ENCODE data around the gene AGBL1.

- TF ChIP-seq, protein P1, sequence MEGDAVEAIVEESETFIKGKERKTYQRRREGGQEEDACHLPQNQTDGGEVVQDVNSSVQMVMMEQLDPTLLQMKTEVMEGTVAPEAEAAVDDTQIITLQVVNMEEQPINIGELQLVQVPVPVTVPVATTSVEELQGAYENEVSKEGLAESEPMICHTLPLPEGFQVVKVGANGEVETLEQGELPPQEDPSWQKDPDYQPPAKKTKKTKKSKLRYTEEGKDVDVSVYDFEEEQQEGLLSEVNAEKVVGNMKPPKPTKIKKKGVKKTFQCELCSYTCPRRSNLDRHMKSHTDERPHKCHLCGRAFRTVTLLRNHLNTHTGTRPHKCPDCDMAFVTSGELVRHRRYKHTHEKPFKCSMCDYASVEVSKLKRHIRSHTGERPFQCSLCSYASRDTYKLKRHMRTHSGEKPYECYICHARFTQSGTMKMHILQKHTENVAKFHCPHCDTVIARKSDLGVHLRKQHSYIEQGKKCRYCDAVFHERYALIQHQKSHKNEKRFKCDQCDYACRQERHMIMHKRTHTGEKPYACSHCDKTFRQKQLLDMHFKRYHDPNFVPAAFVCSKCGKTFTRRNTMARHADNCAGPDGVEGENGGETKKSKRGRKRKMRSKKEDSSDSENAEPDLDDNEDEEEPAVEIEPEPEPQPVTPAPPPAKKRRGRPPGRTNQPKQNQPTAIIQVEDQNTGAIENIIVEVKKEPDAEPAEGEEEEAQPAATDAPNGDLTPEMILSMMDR (IDR thresholded peaks at IDR 0.05), result no peak
- TF ChIP-seq POLR2A (IDR thresholded peaks at IDR 0.05), result no peak
These were observed 510.8 kb downstream of the AGBL1 start for GRCh38 chr15:86590461-86590860.

Measured in right lobe of liver (tissue), 4 donors.